ENCODE measurements around the gene VPS26A. TPM values are rescaled to one million over a fixed set of nuclear protein-coding genes. Genes with fewer than 3 reads are reported as not detected.

The VPS26A gene
- total RNA-seq, 1 donor from 2014 or later = 56.0 TPM

DNA sequence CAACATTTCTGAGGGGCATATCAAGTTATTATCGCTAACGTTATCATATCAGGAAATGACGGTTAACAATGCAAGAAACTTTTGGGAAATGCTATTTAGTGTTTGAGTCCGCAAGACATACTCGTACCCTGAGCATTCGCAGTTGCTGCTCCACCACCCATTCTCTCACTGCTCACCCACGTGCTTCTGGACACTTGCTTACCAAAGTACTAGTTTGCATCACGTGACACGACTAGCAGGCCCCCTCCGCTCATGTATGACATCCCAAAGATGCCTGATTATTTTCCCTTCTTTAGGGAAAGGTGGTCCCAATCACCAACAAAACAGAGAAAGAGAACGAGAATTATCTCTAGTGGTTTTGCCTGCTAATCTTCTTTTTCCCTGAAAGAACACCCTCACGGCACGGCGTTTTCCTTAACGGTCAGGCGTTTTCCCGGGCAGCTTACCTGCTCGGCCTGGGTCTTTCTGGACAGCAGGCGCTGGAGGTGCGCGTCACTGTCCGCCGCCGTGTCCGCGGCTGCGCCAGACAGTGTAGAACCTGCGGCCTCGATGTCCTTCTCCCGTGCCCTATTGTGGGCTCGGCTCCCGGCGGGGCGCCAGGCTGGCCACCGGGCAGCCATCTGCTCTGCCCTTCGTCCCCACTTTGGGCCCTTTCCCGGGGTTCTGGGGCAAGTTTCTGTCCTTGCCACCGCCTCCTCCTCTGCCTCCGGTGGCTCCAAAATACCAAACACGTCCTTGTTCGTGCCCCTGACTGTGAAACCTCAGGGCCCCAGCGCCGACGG is 56.0 kb downstream of the VPS26A start, which contains the start of gene SUPV3L1:
SUPV3L1 (plus strand) TSS at position 492 of the 782 bp plus-strand sequence; CDS start at position 550, 58 bp downstream.
- DNase-seq (ENCODE audit: extremely low spot score, unreplicated experiment) = peak; percentile 89
- TF ChIP-seq, protein P1, sequence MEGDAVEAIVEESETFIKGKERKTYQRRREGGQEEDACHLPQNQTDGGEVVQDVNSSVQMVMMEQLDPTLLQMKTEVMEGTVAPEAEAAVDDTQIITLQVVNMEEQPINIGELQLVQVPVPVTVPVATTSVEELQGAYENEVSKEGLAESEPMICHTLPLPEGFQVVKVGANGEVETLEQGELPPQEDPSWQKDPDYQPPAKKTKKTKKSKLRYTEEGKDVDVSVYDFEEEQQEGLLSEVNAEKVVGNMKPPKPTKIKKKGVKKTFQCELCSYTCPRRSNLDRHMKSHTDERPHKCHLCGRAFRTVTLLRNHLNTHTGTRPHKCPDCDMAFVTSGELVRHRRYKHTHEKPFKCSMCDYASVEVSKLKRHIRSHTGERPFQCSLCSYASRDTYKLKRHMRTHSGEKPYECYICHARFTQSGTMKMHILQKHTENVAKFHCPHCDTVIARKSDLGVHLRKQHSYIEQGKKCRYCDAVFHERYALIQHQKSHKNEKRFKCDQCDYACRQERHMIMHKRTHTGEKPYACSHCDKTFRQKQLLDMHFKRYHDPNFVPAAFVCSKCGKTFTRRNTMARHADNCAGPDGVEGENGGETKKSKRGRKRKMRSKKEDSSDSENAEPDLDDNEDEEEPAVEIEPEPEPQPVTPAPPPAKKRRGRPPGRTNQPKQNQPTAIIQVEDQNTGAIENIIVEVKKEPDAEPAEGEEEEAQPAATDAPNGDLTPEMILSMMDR (conservative IDR thresholded peaks at IDR 0.05) = no peak
- no peaks in the 10 kb centered on the region for H3K9me3 Mint-ChIP-seq
- H3K27ac Mint-ChIP-seq = peak within 1 kb of the TSS; percentile 100
- H3K27me3 Mint-ChIP-seq = no peaks in the 10 kb centered on the region
- H3K4me1 Mint-ChIP-seq (ENCODE audit: unreplicated experiment) = peaks cover 17% of the 10 kb centered on the region
- H3K36me3 Mint-ChIP-seq = peaks cover 5% of the 10 kb centered on the region
- H3K4me3 Mint-ChIP-seq = peak within 1 kb of the TSS; percentile 94

DNA sequence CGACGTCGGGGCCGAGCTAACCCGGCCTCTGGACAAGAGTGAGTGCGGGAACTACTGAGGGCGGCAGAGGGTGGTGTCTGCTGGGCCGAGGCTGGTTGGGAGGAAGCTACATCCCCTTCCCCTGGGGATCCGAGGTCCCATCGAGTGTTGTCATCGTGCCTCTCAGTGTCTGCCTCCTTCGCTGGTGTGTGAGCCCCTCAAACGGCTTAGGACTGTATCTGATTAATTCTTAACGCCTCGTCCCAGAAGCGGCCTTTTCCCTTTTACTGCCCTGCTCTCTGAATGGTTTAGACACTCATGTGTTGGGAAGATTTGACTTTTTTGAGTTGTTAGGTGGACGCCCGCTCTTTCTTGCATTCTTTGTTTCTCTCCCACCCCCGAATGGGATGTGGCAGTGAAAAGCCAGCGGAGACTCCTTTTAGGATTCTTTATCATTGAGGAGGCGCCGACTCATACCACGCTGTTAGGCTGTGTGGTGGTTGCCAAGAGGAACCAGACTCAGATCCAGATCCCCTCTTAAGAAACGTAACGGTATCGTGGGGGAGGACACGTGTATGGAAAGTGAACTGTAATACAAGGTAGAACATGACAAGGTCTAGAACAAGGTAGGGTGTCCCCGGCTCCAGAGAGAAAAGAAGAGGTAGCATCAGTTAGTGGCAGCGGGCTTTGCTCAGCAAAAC is 56.7 kb downstream of the VPS26A start:
- H3K4me3 Mint-ChIP-seq = peak overlapping the region; percentile 94
- H3K36me3 Mint-ChIP-seq = peaks cover 5% of the 10 kb centered on the region
- H3K4me1 Mint-ChIP-seq (ENCODE audit: unreplicated experiment) = peaks cover 17% of the 10 kb centered on the region
- TF ChIP-seq, protein P1 (conservative IDR thresholded peaks at IDR 0.05) = no peak
- DNase-seq (ENCODE audit: extremely low spot score, unreplicated experiment) = no peak
- no peaks in the 10 kb centered on the region for H3K9me3 Mint-ChIP-seq
- no peaks in the 10 kb centered on the region for H3K27me3 Mint-ChIP-seq
- H3K27ac Mint-ChIP-seq = peak overlapping the region; percentile 100

DNA sequence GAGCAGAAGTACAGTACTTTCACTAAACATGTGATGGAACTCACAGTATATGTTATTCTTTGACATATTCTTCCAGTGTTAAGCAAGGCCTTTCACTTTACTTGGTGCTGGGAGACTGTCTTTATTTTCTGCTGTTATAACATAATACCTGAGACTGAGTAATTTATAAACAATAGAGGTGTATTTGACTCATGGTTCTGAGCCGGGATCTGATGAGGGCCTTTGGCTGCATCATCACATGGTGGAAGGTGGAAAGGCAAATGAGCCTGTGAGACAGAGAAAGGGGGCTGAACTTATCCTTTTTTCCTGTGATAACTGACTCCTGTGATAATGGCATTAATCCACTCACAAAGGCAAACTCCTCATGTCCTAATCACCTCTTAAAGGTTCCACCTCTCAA is 57.5 kb downstream of the VPS26A start:
- H3K4me3 Mint-ChIP-seq = peak overlapping the region; percentile 94
- DNase-seq (ENCODE audit: extremely low spot score, unreplicated experiment) = no peak
- H3K27ac Mint-ChIP-seq = peak overlapping the region; percentile 100
- H3K4me1 Mint-ChIP-seq (ENCODE audit: unreplicated experiment) = peaks cover 17% of the 10 kb centered on the region
- H3K36me3 Mint-ChIP-seq = peaks cover 5% of the 10 kb centered on the region
- no peaks in the 10 kb centered on the region for H3K27me3 Mint-ChIP-seq
- TF ChIP-seq, protein P1 (conservative IDR thresholded peaks at IDR 0.05) = no peak
- H3K9me3 Mint-ChIP-seq = no peaks in the 10 kb centered on the region

DNA sequence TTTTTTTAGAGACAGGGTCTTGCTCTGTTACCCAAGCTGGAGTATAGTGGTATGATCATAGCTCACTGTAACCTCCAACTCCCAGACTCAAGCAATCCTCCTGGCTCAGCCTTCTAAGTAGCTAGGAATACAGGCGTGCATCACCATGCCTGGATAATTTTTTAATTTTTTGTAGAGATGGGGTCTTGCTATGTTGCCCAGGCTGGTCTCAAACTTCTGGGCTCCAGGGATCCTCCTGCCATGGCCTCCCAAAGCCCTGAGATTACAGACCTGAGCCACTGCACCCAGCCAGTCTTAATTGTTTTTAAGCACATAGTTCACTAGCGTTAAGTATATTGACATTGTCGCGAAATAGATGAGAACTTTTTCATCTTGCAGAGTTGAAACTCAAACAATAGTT is 58.0 kb downstream of the VPS26A start:
- TF ChIP-seq, protein P1 (conservative IDR thresholded peaks at IDR 0.05) = no peak
- H3K9me3 Mint-ChIP-seq = no peaks in the 10 kb centered on the region
- no peak overlapping the region for H3K27ac Mint-ChIP-seq
- peaks cover 17% of the 10 kb centered on the region for H3K4me1 Mint-ChIP-seq (ENCODE audit: unreplicated experiment)
- DNase-seq (ENCODE audit: extremely low spot score, unreplicated experiment) = no peak
- H3K27me3 Mint-ChIP-seq = no peaks in the 10 kb centered on the region
- H3K36me3 Mint-ChIP-seq = peaks cover 5% of the 10 kb centered on the region
- no peak overlapping the region for H3K4me3 Mint-ChIP-seq

DNA sequence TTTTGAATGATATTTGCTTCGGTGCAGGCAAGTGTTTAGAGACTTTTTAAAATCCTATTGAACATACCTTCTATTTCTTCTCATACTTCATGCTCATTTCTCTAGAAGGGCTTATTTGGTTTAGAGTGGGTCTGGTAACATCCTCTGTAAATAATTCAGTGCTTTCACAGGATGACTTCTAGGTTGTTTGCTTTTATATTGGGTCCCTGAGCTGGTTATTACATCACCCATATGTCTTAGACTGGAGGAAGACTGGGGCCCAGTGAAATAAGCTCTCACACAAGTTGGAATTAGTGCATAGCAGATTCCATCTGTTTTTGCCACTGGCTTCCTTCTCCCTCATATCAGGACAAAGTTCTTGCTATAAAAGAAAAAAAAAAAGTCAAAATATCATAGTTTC is 62.5 kb downstream of the VPS26A start:
- Mint-ChIP-seq H3K36me3 (peaks cover 9% of the 10 kb centered on the region), H3K4me3 (no peak overlapping the region), H3K9me3 (no peaks in the 10 kb centered on the region), H3K27me3 (no peaks in the 10 kb centered on the region), H3K4me1 (ENCODE audit: unreplicated experiment) (peaks cover 4% of the 10 kb centered on the region), H3K27ac (no peak overlapping the region)
- TF ChIP-seq, protein P1 (conservative IDR thresholded peaks at IDR 0.05) = no peak
- DNase-seq (ENCODE audit: extremely low spot score, unreplicated experiment) = no peak

All from type B pancreatic cell (in vitro differentiated cells).